ENCODE measurements around the gene CUBN. TPM values are rescaled to one million over a fixed set of nuclear protein-coding genes. Genes with fewer than 3 reads are reported as not detected.
A peak's percentile ranks its signal among the peaks of the same experiment; 100 is the strongest.

Gene CUBN
- total and polyA plus RNA-seq, 9 of the 15 experiments (the other 6 are each of a cell fraction or from before 2014, with no cell fraction given) = 0.04 to 0.33 (median 0.09) TPM

DNA sequence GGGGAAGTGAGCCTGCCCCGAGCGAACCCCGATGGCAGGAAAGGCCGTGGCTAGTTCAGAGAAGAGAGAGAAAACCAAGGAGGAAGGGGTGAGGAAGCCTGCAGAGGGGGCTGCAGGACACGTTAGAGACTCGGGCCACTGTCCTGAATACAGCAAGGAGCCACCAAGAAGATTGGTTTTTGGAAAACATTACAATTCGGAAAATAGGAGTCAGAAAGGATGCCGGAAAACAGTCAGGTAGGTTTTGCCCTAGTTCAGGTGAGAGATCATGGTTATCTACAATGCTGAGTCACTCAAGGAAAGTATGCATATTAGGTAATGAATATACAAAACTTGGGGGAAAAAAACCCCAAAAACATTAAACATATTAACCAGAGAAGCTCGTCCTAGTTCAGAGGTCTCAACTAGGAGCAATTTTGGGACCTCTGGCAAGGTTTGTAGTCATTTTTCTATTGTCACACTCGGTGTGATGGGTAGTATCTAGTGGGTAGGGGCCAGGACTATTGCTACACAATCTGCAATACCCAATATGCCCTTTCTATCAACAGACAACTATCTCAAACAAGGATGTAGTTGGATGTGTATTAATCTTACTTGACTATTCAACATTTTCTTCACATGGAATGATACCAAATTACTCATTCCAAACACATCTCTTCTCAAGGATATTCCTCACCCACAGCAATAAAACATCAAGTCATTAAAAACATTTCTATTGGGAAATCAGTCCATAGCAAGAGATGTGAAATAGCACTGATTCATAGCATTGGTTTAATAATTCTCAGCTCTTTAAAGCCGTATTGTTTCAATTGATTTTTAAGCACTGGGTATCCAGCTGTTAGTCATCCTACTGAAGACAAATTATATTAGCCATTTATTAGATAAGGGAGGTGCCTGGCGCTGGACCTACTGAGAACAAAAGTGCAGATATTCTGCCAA lies 238.0 kb downstream of the CUBN start (continued):
- TF ChIP-seq PML (IDR thresholded peaks at IDR 0.05; ENCODE audit: low read length) (peak; percentile 100), CEBPG (CRISPR knock-in tag; IDR thresholded peaks at IDR 0.05) (peak; percentile 69), CEBPG (tag; conservative IDR thresholded peaks at IDR 0.05 in 1 of 2, IDR thresholded peaks at IDR 0.05 in 1 of 2) (peak; percentile 85 to 91), KAT8 (IDR thresholded peaks at IDR 0.05; ENCODE audit: low read depth) (no peak), POLR2A (conservative IDR thresholded peaks at IDR 0.05) (peak; percentile 100), SIX5 (IDR thresholded peaks at IDR 0.05; ENCODE audit: borderline replicate concordance in 1 of 2, insufficient read depth in 1 of 2, low read depth in 1 of 2, low read length in 2 of 2) (no peak), TCF7 (IDR thresholded peaks at IDR 0.05; ENCODE audit: borderline replicate concordance) (no peak), RFX7 (CRISPR knock-in tag; IDR thresholded peaks at IDR 0.05) (peak; percentile 85), HDAC3 (IDR thresholded peaks at IDR 0.05; ENCODE audit: borderline replicate concordance, partially characterized antibody) (no peak), MEIS2 (IDR thresholded peaks at IDR 0.05; ENCODE audit: partially characterized antibody) (peak; percentile 51)
- TF ChIP-seq, protein P1, sequence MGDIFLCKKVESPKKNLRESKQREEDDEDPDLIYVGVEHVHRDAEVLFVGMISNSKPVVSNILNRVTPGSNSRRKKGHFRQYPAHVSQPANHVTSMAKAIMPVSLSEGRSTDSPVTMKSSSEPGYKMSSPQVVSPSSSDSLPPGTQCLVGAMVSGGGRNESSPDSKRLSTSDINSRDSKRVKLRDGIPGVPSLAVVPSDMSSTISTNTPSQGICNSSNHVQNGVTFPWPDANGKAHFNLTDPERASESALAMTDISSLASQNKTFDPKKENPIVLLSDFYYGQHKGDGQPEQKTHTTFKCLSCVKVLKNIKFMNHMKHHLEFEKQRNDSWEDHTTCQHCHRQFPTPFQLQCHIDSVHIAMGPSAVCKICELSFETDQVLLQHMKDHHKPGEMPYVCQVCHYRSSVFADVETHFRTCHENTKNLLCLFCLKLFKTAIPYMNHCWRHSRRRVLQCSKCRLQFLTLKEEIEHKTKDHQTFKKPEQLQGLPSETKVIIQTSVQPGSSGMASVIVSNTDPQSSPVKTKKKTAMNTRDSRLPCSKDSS (IDR thresholded peaks at IDR 0.05; ENCODE audit: low read depth, partially characterized antibody) = no peak
- TF ChIP-seq, protein P2, sequence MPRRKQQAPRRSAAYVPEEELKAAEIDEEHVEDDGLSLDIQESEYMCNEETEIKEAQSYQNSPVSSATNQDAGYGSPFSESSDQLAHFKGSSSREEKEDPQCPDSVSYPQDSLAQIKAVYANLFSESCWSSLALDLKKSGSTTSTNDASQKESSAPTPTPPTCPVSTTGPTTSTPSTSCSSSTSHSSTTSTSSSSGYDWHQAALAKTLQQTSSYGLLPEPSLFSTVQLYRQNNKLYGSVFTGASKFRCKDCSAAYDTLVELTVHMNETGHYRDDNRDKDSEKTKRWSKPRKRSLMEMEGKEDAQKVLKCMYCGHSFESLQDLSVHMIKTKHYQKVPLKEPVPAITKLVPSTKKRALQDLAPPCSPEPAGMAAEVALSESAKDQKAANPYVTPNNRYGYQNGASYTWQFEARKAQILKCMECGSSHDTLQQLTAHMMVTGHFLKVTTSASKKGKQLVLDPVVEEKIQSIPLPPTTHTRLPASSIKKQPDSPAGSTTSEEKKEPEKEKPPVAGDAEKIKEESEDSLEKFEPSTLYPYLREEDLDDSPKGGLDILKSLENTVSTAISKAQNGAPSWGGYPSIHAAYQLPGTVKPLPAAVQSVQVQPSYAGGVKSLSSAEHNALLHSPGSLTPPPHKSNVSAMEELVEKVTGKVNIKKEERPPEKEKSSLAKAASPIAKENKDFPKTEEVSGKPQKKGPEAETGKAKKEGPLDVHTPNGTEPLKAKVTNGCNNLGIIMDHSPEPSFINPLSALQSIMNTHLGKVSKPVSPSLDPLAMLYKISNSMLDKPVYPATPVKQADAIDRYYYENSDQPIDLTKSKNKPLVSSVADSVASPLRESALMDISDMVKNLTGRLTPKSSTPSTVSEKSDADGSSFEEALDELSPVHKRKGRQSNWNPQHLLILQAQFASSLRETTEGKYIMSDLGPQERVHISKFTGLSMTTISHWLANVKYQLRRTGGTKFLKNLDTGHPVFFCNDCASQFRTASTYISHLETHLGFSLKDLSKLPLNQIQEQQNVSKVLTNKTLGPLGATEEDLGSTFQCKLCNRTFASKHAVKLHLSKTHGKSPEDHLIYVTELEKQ (CRISPR knock-in tag; IDR thresholded peaks at IDR 0.05) = no peak

Data from K562 (cell line).